Epithelial cell of esophagus (primary cell): ENCODE data around the gene MYL7.

Experiments
- DNase-seq: peaks from one replicate; pipeline ENCODE4 v3.0.0; 2010; ENCODE audit warnings: low read depth
- H3K4me3 ChIP-seq: 2 replicates; pipeline ENCODE4 v1.5.1; 2011; ENCODE audit warnings: mild to moderate bottlenecking, low read length, control low read depth
- CTCF ChIP-seq: IDR thresholded peaks from 2 replicates; pipeline ENCODE4 v1.5.1; 2011; ENCODE audit warnings: low read depth, mild to moderate bottlenecking, low read length, control low read depth, inconsistent platforms; ENCODE audit not compliant: insufficient read depth; ENCODE audit errors: missing control alignments

The MYL7 gene

GRCh38 chr7:44108768-44109750 lies 32.1 kb downstream of the MYL7 start:
- no peak overlapping the region for H3K4me3 ChIP-seq

DNA sequence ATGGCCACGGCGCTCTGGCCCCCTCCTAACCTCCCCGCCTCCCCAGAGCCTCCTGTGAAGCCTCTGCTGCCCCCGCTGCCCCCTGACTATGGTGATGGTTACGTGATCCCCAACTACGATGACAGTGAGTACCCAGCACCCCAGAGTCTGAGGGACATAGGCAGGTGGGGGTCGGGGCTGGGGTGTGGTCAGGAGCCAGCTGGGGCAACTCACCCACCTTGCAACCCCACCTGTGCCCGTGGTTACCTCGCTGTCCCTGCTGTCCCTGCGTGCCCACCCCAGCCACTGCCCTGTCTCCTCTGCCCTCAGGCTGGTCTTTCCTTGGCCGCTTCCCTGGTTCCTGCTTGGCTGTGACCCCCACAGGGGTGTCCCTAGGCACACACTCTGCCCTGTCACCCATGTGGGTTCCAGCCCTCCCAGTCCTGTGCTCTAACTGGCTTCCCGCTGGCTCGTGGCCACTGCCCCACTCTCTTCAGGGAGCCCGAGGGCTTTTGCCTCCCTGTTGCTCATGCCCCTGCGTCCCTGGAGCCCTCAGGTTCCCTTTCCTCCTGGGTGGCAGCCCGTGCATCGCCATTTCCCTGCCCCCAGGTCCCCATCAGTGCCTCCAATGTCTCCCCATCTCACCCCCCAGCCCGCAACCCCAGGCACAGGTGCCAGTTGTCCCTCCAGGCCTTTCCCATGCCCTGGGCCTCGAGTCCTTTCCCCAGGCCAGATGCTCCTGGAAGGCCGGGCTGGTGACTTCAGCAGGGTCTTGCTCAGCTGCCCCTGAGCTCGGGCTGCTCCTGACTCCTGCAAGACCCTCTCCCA lies 33.0 kb downstream of the MYL7 start:
- H3K4me3 ChIP-seq, result no peak overlapping the region
- TF ChIP-seq CTCF, result no peak
- DNase-seq, result no peak

More at GRCh38 chr7:44108768-44109750, 32.1 kb downstream of the MYL7 start:
- TF ChIP-seq CTCF, result no peak
- no peak for DNase-seq

DNA sequence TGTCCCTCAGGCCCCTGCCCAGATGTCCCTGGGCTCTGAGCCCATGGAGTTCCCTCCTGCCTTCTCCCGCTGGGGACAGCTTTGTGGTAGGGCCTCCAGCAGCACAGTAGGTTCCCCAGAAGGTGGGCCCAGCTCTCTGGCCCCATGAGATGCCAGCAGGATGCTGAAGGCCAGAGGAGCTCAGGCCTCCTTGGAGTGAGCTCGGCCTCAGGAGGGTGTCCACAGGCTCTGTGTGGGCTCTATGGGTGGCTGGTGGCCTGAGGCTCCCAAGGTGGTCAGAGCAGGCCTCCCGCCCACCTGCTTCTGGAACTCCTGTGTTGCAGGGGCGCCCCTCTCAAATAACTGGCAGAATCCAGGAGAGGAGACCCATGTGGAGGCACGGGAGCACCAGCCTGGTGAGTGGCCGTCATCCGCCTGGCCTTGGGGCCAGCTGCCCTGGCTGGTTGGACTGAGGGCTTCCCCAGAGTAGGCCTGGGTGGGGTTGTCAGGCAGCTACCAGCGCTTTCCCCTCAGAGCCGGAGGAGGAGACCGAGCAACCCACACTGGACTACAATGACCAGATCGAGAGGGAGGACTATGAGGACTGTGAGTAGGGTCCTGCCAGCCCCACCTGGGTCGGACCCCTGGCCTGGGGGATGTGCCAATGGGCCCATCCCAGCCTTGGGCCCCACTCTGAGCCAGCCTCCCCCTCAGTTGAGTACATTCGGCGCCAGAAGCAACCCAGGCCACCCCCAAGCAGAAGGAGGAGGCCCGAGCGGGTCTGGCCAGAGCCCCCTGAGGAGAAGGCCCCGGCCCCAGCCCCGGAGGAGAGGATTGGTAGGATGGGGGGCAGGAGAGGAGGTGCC lies 33.8 kb downstream of the MYL7 start:
- DNase-seq, result no peak
- no peak for TF ChIP-seq CTCF
- H3K4me3 ChIP-seq, result no peak overlapping the region

- no peak for DNase-seq
Measured at GRCh38 chr7:44106311-44107065, 34.6 kb downstream of the MYL7 start.

GRCh38 chr7:44105832-44106231 lies 35.3 kb downstream of the MYL7 start:
- no peak for TF ChIP-seq CTCF
- no peak overlapping the region for H3K4me3 ChIP-seq
- DNase-seq, result no peak

More at GRCh38 chr7:44106311-44107065, 34.6 kb downstream of the MYL7 start:
- no peak overlapping the region for H3K4me3 ChIP-seq
- no peak for TF ChIP-seq CTCF
